Trophoblast cell (in vitro differentiated cells and primary cell): Measurements from ENCODE around the gene LLPH.

Experiments used
- DNase-seq, 2 donors: peaks; one replicate each; pipeline ENCODE4 v3.0.0-alpha.2; 2016
- H2AFZ ChIP-seq: 2 replicates; pipeline ENCODE4 v1.6.1; 2013; ENCODE audit warnings: low read length, moderate library complexity, mild to moderate bottlenecking; ENCODE audit not compliant: insufficient read depth, poor library complexity
- H2AK5ac ChIP-seq: 2 replicates; pipeline ENCODE4 v1.6.1; 2013; ENCODE audit warnings: mild to moderate bottlenecking, low read length
- H2BK120ac ChIP-seq: 2 replicates; pipeline ENCODE4 v1.6.1; 2013; ENCODE audit warnings: low read length, mild to moderate bottlenecking, moderate library complexity; ENCODE audit not compliant: insufficient read depth, poor library complexity
- H2BK12ac ChIP-seq: 2 replicates; pipeline ENCODE4 v1.6.1; 2013; ENCODE audit warnings: mild to moderate bottlenecking, low read length, moderate library complexity
- H2BK5ac ChIP-seq: 2 replicates; pipeline ENCODE4 v1.6.1; 2013; ENCODE audit warnings: low read length, low read depth, moderate library complexity, mild to moderate bottlenecking; ENCODE audit not compliant: poor library complexity
- H3K14ac ChIP-seq: 2 replicates; pipeline ENCODE4 v1.6.1; 2013; ENCODE audit warnings: mild to moderate bottlenecking, low read length
- H3K18ac ChIP-seq: 2 replicates; pipeline ENCODE4 v1.6.1; 2013; ENCODE audit warnings: mild to moderate bottlenecking, low read length
- H3K23ac ChIP-seq: 2 replicates; pipeline ENCODE4 v1.6.1; 2013; ENCODE audit warnings: low read length
- H3K27ac ChIP-seq: 2 replicates; pipeline ENCODE4 v1.5.1; 2013; ENCODE audit warnings: low read depth, mild to moderate bottlenecking, inconsistent platforms, low read length, moderate library complexity
- H3K27me3 ChIP-seq: 2 replicates; pipeline ENCODE4 v1.6.1; 2013; ENCODE audit warnings: inconsistent platforms, mild to moderate bottlenecking, low read length, moderate library complexity; ENCODE audit not compliant: insufficient read depth
- H3K36me3 ChIP-seq, 2 experiments: 1 replicate in 1 of 2; 2 replicates in 1 of 2; pipeline ENCODE4 v1.6.1; 2013; ENCODE audit warnings: low read length in 2 of 2, mild to moderate bottlenecking in 2 of 2, moderate library complexity in 1 of 2; ENCODE audit not compliant: insufficient read depth in 2 of 2, control insufficient read depth in 1 of 2
- H3K4ac ChIP-seq: 2 replicates; pipeline ENCODE4 v1.6.1; 2013; ENCODE audit warnings: low read depth, mild to moderate bottlenecking, low read length, moderate library complexity
- H3K4me1 ChIP-seq, 2 experiments: 1 replicate in 1 of 2; 2 replicates in 1 of 2; pipeline ENCODE4 v1.6.1; 2013; ENCODE audit warnings: low read length in 2 of 2, mild to moderate bottlenecking in 2 of 2, moderate library complexity in 1 of 2; ENCODE audit not compliant: insufficient read depth in 2 of 2, control insufficient read depth in 1 of 2
- H3K4me2 ChIP-seq: 2 replicates; pipeline ENCODE4 v1.6.1; 2013; ENCODE audit warnings: inconsistent platforms, mild to moderate bottlenecking, low read length, moderate library complexity
- H3K4me3 ChIP-seq: 2 replicates; pipeline ENCODE4 v1.5.1; 2013; ENCODE audit warnings: mild to moderate bottlenecking, low read depth, low read length, inconsistent platforms
- H3K79me1 ChIP-seq: one replicate; pipeline ENCODE4 v1.6.1; 2013; ENCODE audit warnings: low read length
- H3K79me2 ChIP-seq: 2 replicates; pipeline ENCODE4 v1.6.1; 2013; ENCODE audit warnings: low read length, mild to moderate bottlenecking; ENCODE audit not compliant: control insufficient read depth, insufficient read depth, poor library complexity
- H3K9ac ChIP-seq: 2 replicates; pipeline ENCODE4 v1.6.1; 2013; ENCODE audit warnings: mild to moderate bottlenecking, low read length
- H3K9me3 ChIP-seq: 2 replicates; pipeline ENCODE4 v1.6.1; 2013; ENCODE audit warnings: low read depth, mild to moderate bottlenecking, control low read depth, inconsistent platforms, low read length; ENCODE audit not compliant: insufficient read depth
- H4K12ac ChIP-seq: 2 replicates; pipeline ENCODE4 v1.6.1; 2013; ENCODE audit warnings: low read depth, mild to moderate bottlenecking, low read length, moderate library complexity
- H4K8ac ChIP-seq: 2 replicates; pipeline ENCODE4 v1.6.1; 2013; ENCODE audit warnings: low read depth, mild to moderate bottlenecking, low read length, moderate library complexity
- H4K91ac ChIP-seq: one replicate; pipeline ENCODE4 v1.6.1; 2013; ENCODE audit warnings: low read depth, mild to moderate bottlenecking, low read length, moderate library complexity
- WGBS: extraction: QIAGEN DNeasy Blood & Tissue Kit; methylation state at CpG from one replicate; pipeline ENCODE4 v1.1.7; 2013; ENCODE audit warnings: missing lambda C conversion rate; ENCODE audit not compliant: insufficient read length, insufficient coverage; ENCODE audit errors: extremely low coverage; 5-methylcytosine and 5-hydroxymethylcytosine counted together

Gene LLPH

GRCh38 chr12:66141299-66141698 lies 10.7 kb upstream of the LLPH start:
- H3K4me1 ChIP-seq, result no peaks in the 10 kb centered on the region

GRCh38 chr12:66140731-66141130 lies 10.2 kb upstream of the LLPH start:
- Histone ChIP-seq H3K9ac (no peak overlapping the region), H3K4me3 (no peak overlapping the region), H3K4ac (no peak overlapping the region), H3K14ac (no peak overlapping the region), H3K4me2 (no peak overlapping the region), H2AFZ (no peak overlapping the region), H2BK5ac (no peak overlapping the region), H2BK12ac (no peak overlapping the region), H3K27ac (no peak overlapping the region), H3K4me1 (no peaks in the 10 kb centered on the region), H4K91ac (no peak overlapping the region), H2AK5ac (no peak overlapping the region), H3K18ac (no peak overlapping the region), H2BK120ac (no peak overlapping the region), H3K79me1 (no peaks in the 10 kb centered on the region), H4K8ac (no peak overlapping the region), H3K9me3 (no peaks in the 10 kb centered on the region), H3K23ac (no peak overlapping the region), H4K12ac (no peak overlapping the region), H3K36me3 (peaks cover 4 to 9% of the 10 kb centered on the region in 2 experiments), H3K27me3 (no peaks in the 10 kb centered on the region), H3K79me2 (no peaks in the 10 kb centered on the region)
- no peak for DNase-seq

More at GRCh38 chr12:66141299-66141698, 10.7 kb upstream of the LLPH start:
- H3K4me3 ChIP-seq, result no peak overlapping the region
- H3K79me1 ChIP-seq, result no peaks in the 10 kb centered on the region
- H2BK120ac ChIP-seq, result no peak overlapping the region
- H4K12ac ChIP-seq, result no peak overlapping the region
- no peak overlapping the region for H3K4ac ChIP-seq
- DNase-seq, result no peak
- no peak overlapping the region for H2AK5ac ChIP-seq
- no peak overlapping the region for H3K23ac ChIP-seq
- no peak overlapping the region for H3K18ac ChIP-seq
- H3K14ac ChIP-seq, result no peak overlapping the region
- H2BK5ac ChIP-seq, result no peak overlapping the region
- H3K9ac ChIP-seq, result no peak overlapping the region
- no peaks in the 10 kb centered on the region for H3K9me3 ChIP-seq
- WGBS, result no CpG with 5 or more reads among the region's 2 CpGs
- H3K36me3 ChIP-seq, result peaks cover 4 to 9% of the 10 kb centered on the region in 2 experiments
- no peak overlapping the region for H3K4me2 ChIP-seq
- H4K8ac ChIP-seq, result no peak overlapping the region
- no peak overlapping the region for H2BK12ac ChIP-seq
- no peak overlapping the region for H4K91ac ChIP-seq
- H3K27ac ChIP-seq, result no peak overlapping the region
- no peaks in the 10 kb centered on the region for H3K27me3 ChIP-seq
- H3K79me2 ChIP-seq, result no peaks in the 10 kb centered on the region
- H2AFZ ChIP-seq, result no peak overlapping the region

DNA sequence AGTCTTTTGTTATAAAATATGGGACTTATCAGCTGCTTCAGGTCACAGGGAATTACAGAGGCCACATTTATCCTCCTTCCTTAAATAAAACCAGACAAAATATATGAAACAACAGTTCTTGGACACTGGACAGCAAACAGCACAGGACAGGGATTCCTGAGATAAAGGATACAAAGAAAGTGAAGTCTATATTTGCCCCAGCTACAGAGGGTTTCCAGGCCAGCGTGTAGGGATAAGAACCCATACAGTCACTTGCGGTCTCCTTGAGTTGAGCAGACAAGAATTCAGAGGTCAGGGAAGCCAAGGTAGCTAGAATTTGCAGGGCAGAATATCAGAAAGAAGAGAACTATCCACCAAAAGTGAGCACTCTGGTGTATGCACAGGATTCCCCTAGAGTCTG lies 8.8 kb upstream of the LLPH start:
- no peak overlapping the region for H3K9ac ChIP-seq
- H3K79me1 ChIP-seq, result no peaks in the 10 kb centered on the region
- H3K4ac ChIP-seq, result no peak overlapping the region
- no peak overlapping the region for H2BK5ac ChIP-seq
- H2AK5ac ChIP-seq, result no peak overlapping the region
- no peak overlapping the region for H3K27ac ChIP-seq
- H2BK12ac ChIP-seq, result no peak overlapping the region
- WGBS, result no CpG with 5 or more reads among the region's 2 CpGs
- H2BK120ac ChIP-seq, result no peak overlapping the region
- no peak overlapping the region for H4K12ac ChIP-seq
- no peaks in the 10 kb centered on the region for H3K27me3 ChIP-seq
- no peak overlapping the region for H3K14ac ChIP-seq
- no peak overlapping the region for H2AFZ ChIP-seq
- H3K4me3 ChIP-seq, result no peak overlapping the region
- DNase-seq, result no peak
- peaks cover 4 to 9% of the 10 kb centered on the region in 2 experiments for H3K36me3 ChIP-seq
- no peak overlapping the region for H4K91ac ChIP-seq
- H3K18ac ChIP-seq, result no peak overlapping the region
- H3K9me3 ChIP-seq, result no peaks in the 10 kb centered on the region
- no peak overlapping the region for H4K8ac ChIP-seq
- H3K4me1 ChIP-seq, result no peaks in the 10 kb centered on the region
- H3K79me2 ChIP-seq, result no peaks in the 10 kb centered on the region
- H3K23ac ChIP-seq, result no peak overlapping the region
- no peak overlapping the region for H3K4me2 ChIP-seq

DNA sequence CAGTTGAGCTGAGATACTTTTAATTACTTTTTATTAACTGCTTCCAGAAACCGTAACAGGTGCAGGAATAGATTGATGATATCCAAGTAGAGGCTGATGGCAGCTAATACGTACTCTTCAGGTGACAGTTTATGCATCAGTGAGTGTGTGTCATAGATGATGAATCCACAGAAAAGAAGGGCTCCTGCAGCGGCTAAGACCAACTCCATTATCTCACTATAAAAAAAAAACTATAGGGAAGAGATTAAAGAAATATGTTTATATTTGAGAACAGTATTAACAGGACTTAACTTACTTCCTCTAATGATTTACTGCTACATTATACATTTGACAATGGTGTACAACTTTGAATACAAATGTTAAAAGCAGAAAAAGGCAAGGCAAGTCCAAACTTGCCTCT lies 7.4 kb upstream of the LLPH start:
- Histone ChIP-seq H4K91ac (no peak overlapping the region), H3K4ac (no peak overlapping the region), H3K27me3 (no peaks in the 10 kb centered on the region), H3K4me1 (peaks cover 0 to under 1% of the 10 kb centered on the region in 2 experiments), H3K9me3 (no peaks in the 10 kb centered on the region), H2BK120ac (no peak overlapping the region), H3K36me3 (peaks cover 4 to 9% of the 10 kb centered on the region in 2 experiments), H2BK12ac (no peak overlapping the region), H3K27ac (no peak overlapping the region), H3K79me1 (no peaks in the 10 kb centered on the region), H3K18ac (no peak overlapping the region), H2BK5ac (no peak overlapping the region), H3K23ac (no peak overlapping the region), H4K12ac (no peak overlapping the region), H3K9ac (no peak overlapping the region), H3K4me2 (no peak overlapping the region), H2AFZ (no peak overlapping the region), H4K8ac (no peak overlapping the region), H3K79me2 (no peaks in the 10 kb centered on the region), H3K4me3 (no peak overlapping the region), H3K14ac (no peak overlapping the region), H2AK5ac (no peak overlapping the region)
- WGBS, result no CpG with 5 or more reads among the region's 3 CpGs
- DNase-seq, result no peak
